T47D (cell line): ENCODE measurements around the gene SSX2.
"Not testable (repeated sequence)": the region's sequence is repeated elsewhere in the genome, so short reads cannot be mapped to it uniquely, and the experiment has no call there.

ENCODE experiments used
- DNase-seq, 2 experiments: peaks; one replicate each; pipeline versions ENCODE4 v3.0.0 to v3.0.0-alpha.2; 2011 to 2012; ENCODE audit warnings: low read depth in 1 of 2, low spot score in 1 of 2
- in situ Hi-C: cut with HindIII; loops from 2 replicates; pipeline ENCODE4 v1.10.0; 2016; ENCODE audit warnings: low sequenced_read_pairs, low pct_unique_long_range_greater_than_20kb

Gene SSX2

GRCh38 chrX:52707078-52707477 lies at the start of gene SSX2:
Gene SSX2, minus strand, starts transcription at chrX:52707178. Its CDS starts 1,429 bp downstream, at chrX:52705749.
- in situ Hi-C loops, DNase-seq: not testable (repeated sequence)

GRCh38 chrX:52750952-52751351 lies 44.0 kb upstream of the SSX2 start, which contains the start of gene SSX2B:
Gene SSX2B, plus strand, starts transcription at chrX:52751252. Its CDS starts 1,429 bp downstream, at chrX:52752681.
- DNase-seq, in situ Hi-C loops: not testable (repeated sequence)

- in situ Hi-C loops, DNase-seq: not testable (repeated sequence)
Measured at GRCh38 chrX:52692034-52692433, 14.9 kb downstream of the SSX2 start.

- in situ Hi-C loops, DNase-seq: not testable (repeated sequence)
Measured at GRCh38 chrX:52662218-52662617, 44.8 kb downstream of the SSX2 start.

- in situ Hi-C loops: not testable (repeated sequence)
Measured at GRCh38 chrX:52655475-52655874, 51.5 kb downstream of the SSX2 start.

GRCh38 chrX:52654800-52655199 lies 52.2 kb downstream of the SSX2 start, which contains the start of gene SSX7:
Gene SSX7, minus strand, starts transcription at chrX:52654900. Its CDS starts 1,428 bp downstream, at chrX:52653472.
- in situ Hi-C loops, DNase-seq: not testable (repeated sequence)

More at GRCh38 chrX:52655475-52655874, 51.5 kb downstream of the SSX2 start:
- DNase-seq: not testable (repeated sequence)

- in situ Hi-C loops, DNase-seq: not testable (repeated sequence)
Measured at GRCh38 chrX:52650676-52651075, 56.3 kb downstream of the SSX2 start.

GRCh38 chrX:52648956-52649355 lies 58.0 kb downstream of the SSX2 start:
- DNase-seq, in situ Hi-C loops: not testable (repeated sequence)
